ENCODE measurements around the gene ACTN1. TPM values are rescaled to one million over a fixed set of nuclear protein-coding genes. Genes with fewer than 3 reads are reported as not detected.
A peak's percentile ranks its signal among the peaks of the same experiment; 100 is the strongest.
"Not testable (repeated sequence)": the region's sequence is repeated elsewhere in the genome, so short reads cannot be mapped to it uniquely, and the experiment has no call there.

ACTN1 gene
- 10 to 100 TPM; 51.4 to 56.1 TPM for total RNA-seq

GRCh38 chr14:68979021-68979721, at the start of gene ACTN1:
ACTN1 (minus strand) TSS chr14:68979302; CDS start chr14:68979056, 246 bp downstream.
- H3K36me3 Mint-ChIP-seq (ENCODE audit: low read depth) = peaks cover 33% of the 10 kb centered on the region
- peaks cover 39% of the 10 kb centered on the region for H3K4me1 Mint-ChIP-seq (ENCODE audit: low read depth)
- no peaks in the 10 kb centered on the region for H3K9me3 Mint-ChIP-seq (ENCODE audit: insufficient read depth)
- H3K27ac Mint-ChIP-seq = peak within 1 kb of the TSS; percentile 86
- DNase-seq (peak; percentile 60), ATAC-seq (peak; percentile 55)
- CTCF ChIA-PET = interaction anchor here (1.3 kb wide), 1 partner anchor 129 kb away, joined by 4 read pairs; no protein-coding TSS in a partner anchor
- peaks cover 22% of the 10 kb centered on the region for H3K27me3 Mint-ChIP-seq (ENCODE audit: low read depth)
- POLR2A ChIA-PET = interaction anchor here (0.6 kb wide), 1 partner anchor 20 kb away, joined by 3 read pairs; no protein-coding TSS in a partner anchor
- H3K4me3 Mint-ChIP-seq = peak within 1 kb of the TSS; percentile 85

- no peak overlapping the region for H3K4me3 Mint-ChIP-seq
- no peaks in the 10 kb centered on the region for H3K36me3 Mint-ChIP-seq (ENCODE audit: low read depth)
- H3K27ac Mint-ChIP-seq = no peak overlapping the region
- ATAC-seq (no peak), DNase-seq (no peak)
- no peaks in the 10 kb centered on the region for H3K4me1 Mint-ChIP-seq (ENCODE audit: low read depth)
- peaks cover 9% of the 10 kb centered on the region for H3K27me3 Mint-ChIP-seq (ENCODE audit: low read depth)
- ChIA-PET POLR2A (no interaction called here), CTCF (interaction anchor here (0.9 to 1.5 kb wide), 2 partner anchors 115 to 116 kb away, joined by 3 to 4 read pairs; no protein-coding TSS in a partner anchor)
- H3K9me3 Mint-ChIP-seq (ENCODE audit: insufficient read depth) = no peaks in the 10 kb centered on the region
Observed at GRCh38 chr14:69027242-69027913, 48.3 kb upstream of the ACTN1 start.

- CTCF ChIA-PET = interaction anchor here (1.3 kb wide), 1 partner anchor 26 kb away, joined by 4 read pairs; no protein-coding TSS in a partner anchor
- ATAC-seq = no peak
- Mint-ChIP-seq H3K36me3 (ENCODE audit: low read depth) (no peaks in the 10 kb centered on the region), H3K4me1 (ENCODE audit: low read depth) (no peaks in the 10 kb centered on the region), H3K9me3 (ENCODE audit: insufficient read depth) (no peaks in the 10 kb centered on the region), H3K27ac (no peak overlapping the region), H3K4me3 (no peak overlapping the region), H3K27me3 (ENCODE audit: low read depth) (peaks cover 6% of the 10 kb centered on the region)
- POLR2A ChIA-PET = no interaction called here
- no peak for DNase-seq
Observed at GRCh38 chr14:69023035-69023434, 43.9 kb upstream of the ACTN1 start.

GRCh38 chr14:69022093-69022492, 43.0 kb upstream of the ACTN1 start:
- H3K4me3 Mint-ChIP-seq; DNase-seq; H3K36me3 Mint-ChIP-seq (ENCODE audit: low read depth); H3K9me3 Mint-ChIP-seq (ENCODE audit: insufficient read depth); POLR2A ChIA-PET; H3K27ac Mint-ChIP-seq; H3K4me1 Mint-ChIP-seq (ENCODE audit: low read depth); H3K27me3 Mint-ChIP-seq (ENCODE audit: low read depth); CTCF ChIA-PET; ATAC-seq: not testable (repeated sequence)

GRCh38 chr14:69017706-69018105, 38.6 kb upstream of the ACTN1 start:
- H3K27ac Mint-ChIP-seq = no peak overlapping the region
- H3K27me3 Mint-ChIP-seq (ENCODE audit: low read depth) = peaks cover 2% of the 10 kb centered on the region
- CTCF ChIA-PET = no interaction called here
- no peaks in the 10 kb centered on the region for H3K36me3 Mint-ChIP-seq (ENCODE audit: low read depth)
- ATAC-seq = no peak
- no peak overlapping the region for H3K4me3 Mint-ChIP-seq
- no peaks in the 10 kb centered on the region for H3K4me1 Mint-ChIP-seq (ENCODE audit: low read depth)
- H3K9me3 Mint-ChIP-seq (ENCODE audit: insufficient read depth) = no peaks in the 10 kb centered on the region
- no peak for DNase-seq
- POLR2A ChIA-PET = no interaction called here

GRCh38 chr14:69014829-69015259, 35.7 kb upstream of the ACTN1 start:
- ATAC-seq (no peak), DNase-seq (no peak)
- POLR2A ChIA-PET = no interaction called here
- Mint-ChIP-seq H3K27me3 (ENCODE audit: low read depth) (peaks cover 2% of the 10 kb centered on the region), H3K9me3 (ENCODE audit: insufficient read depth) (no peaks in the 10 kb centered on the region), H3K4me1 (ENCODE audit: low read depth) (peaks cover 8% of the 10 kb centered on the region), H3K27ac (no peak overlapping the region), H3K4me3 (no peak overlapping the region), H3K36me3 (ENCODE audit: low read depth) (no peaks in the 10 kb centered on the region)
- CTCF ChIA-PET = no interaction called here

GRCh38 chr14:69013943-69014782, 35.1 kb upstream of the ACTN1 start:
- no peaks in the 10 kb centered on the region for H3K36me3 Mint-ChIP-seq (ENCODE audit: low read depth)
- peaks cover 2% of the 10 kb centered on the region for H3K27me3 Mint-ChIP-seq (ENCODE audit: low read depth)
- ATAC-seq = no peak
- peaks cover 8% of the 10 kb centered on the region for H3K4me1 Mint-ChIP-seq (ENCODE audit: low read depth)
- no peak overlapping the region for H3K4me3 Mint-ChIP-seq
- CTCF ChIA-PET = no interaction called here
- POLR2A ChIA-PET = no interaction called here
- DNase-seq = no peak
- no peaks in the 10 kb centered on the region for H3K9me3 Mint-ChIP-seq (ENCODE audit: insufficient read depth)
- H3K27ac Mint-ChIP-seq = no peak overlapping the region

GRCh38 chr14:69012256-69012953, 33.3 kb upstream of the ACTN1 start:
- H3K4me1 Mint-ChIP-seq (ENCODE audit: low read depth) = peaks cover 8% of the 10 kb centered on the region
- H3K9me3 Mint-ChIP-seq (ENCODE audit: insufficient read depth) = no peaks in the 10 kb centered on the region
- CTCF ChIA-PET = interaction anchor here (2.2 kb wide), 1 partner anchor 95 kb away, joined by 7 read pairs; no protein-coding TSS in a partner anchor
- POLR2A ChIA-PET = no interaction called here
- no peak for ATAC-seq
- H3K36me3 Mint-ChIP-seq (ENCODE audit: low read depth) = no peaks in the 10 kb centered on the region
- H3K4me3 Mint-ChIP-seq = no peak overlapping the region
- H3K27ac Mint-ChIP-seq = no peak overlapping the region
- no peak for DNase-seq
- H3K27me3 Mint-ChIP-seq (ENCODE audit: low read depth) = peaks cover 2% of the 10 kb centered on the region

- Mint-ChIP-seq H3K27ac (no peak overlapping the region), H3K27me3 (ENCODE audit: low read depth) (no peaks in the 10 kb centered on the region), H3K36me3 (ENCODE audit: low read depth) (no peaks in the 10 kb centered on the region), H3K4me3 (no peak overlapping the region), H3K4me1 (ENCODE audit: low read depth) (peaks cover 8% of the 10 kb centered on the region), H3K9me3 (ENCODE audit: insufficient read depth) (no peaks in the 10 kb centered on the region)
- DNase-seq (no peak), ATAC-seq (no peak)
- POLR2A ChIA-PET = no interaction called here
- CTCF ChIA-PET = no interaction called here
Observed at GRCh38 chr14:69010648-69011047, 31.5 kb upstream of the ACTN1 start.

- POLR2A ChIA-PET = no interaction called here
- H3K27ac Mint-ChIP-seq = no peak overlapping the region
- ATAC-seq = no peak
Observed at GRCh38 chr14:69008421-69008884, 29.4 kb upstream of the ACTN1 start.

GRCh38 chr14:69006346-69006745, 27.2 kb upstream of the ACTN1 start:
- CTCF ChIA-PET = no interaction called here
- POLR2A ChIA-PET = no interaction called here
- peaks cover 5% of the 10 kb centered on the region for H3K27me3 Mint-ChIP-seq (ENCODE audit: low read depth)
- ATAC-seq (no peak), DNase-seq (no peak)
- no peaks in the 10 kb centered on the region for H3K36me3 Mint-ChIP-seq (ENCODE audit: low read depth)
- H3K4me1 Mint-ChIP-seq (ENCODE audit: low read depth) = peaks cover 16% of the 10 kb centered on the region
- no peak overlapping the region for H3K4me3 Mint-ChIP-seq
- no peak overlapping the region for H3K27ac Mint-ChIP-seq
- no peaks in the 10 kb centered on the region for H3K9me3 Mint-ChIP-seq (ENCODE audit: insufficient read depth)

More at GRCh38 chr14:69008421-69008884, 29.4 kb upstream of the ACTN1 start:
- Mint-ChIP-seq H3K27me3 (ENCODE audit: low read depth) (peaks cover 4% of the 10 kb centered on the region), H3K4me1 (ENCODE audit: low read depth) (peaks cover 10% of the 10 kb centered on the region), H3K36me3 (ENCODE audit: low read depth) (no peaks in the 10 kb centered on the region), H3K9me3 (ENCODE audit: insufficient read depth) (no peaks in the 10 kb centered on the region), H3K4me3 (no peak overlapping the region)
- DNase-seq = no peak
- CTCF ChIA-PET = no interaction called here

All from activated CD8-positive, alpha-beta T cell treated with anti-CD3 and anti-CD28 coated beads, Interleukin-2, amount 10 ng/mL, durations not matched to agents 7 days and 5 days (primary cell).